ENCODE results near the gene AAMDC. TPM values are rescaled to one million over a fixed set of nuclear protein-coding genes. Genes with fewer than 3 reads are reported as not detected.

The AAMDC gene
- total RNA-seq, 1 donor from 2014 or later, result 56.4 TPM

Other genes with a start within 250 kb of the AAMDC start
- 0.64 TPM for gene AQP11, start 231.2 kb upstream of the AAMDC start, total RNA-seq
- gene CLNS1A, start 183.3 kb upstream of the AAMDC start, total RNA-seq, result 43.6 TPM
- 17.8 TPM for gene RSF1, start 422 bp upstream of the AAMDC start, total RNA-seq
- 10.7 TPM for gene INTS4, start 173.5 kb downstream of the AAMDC start, total RNA-seq
- 0.96 TPM for gene KCTD14, start 202.1 kb downstream of the AAMDC start, total RNA-seq
- gene THRSP, start 242.7 kb downstream of the AAMDC start, total RNA-seq, result not detected